SK-N-MC (cell line): ENCODE results near the gene DHFR.
A peak's percentile ranks its signal among the peaks of the same experiment; 100 is the strongest.

Experiments used
- DNase-seq: peaks from one replicate; pipeline ENCODE4 v3.0.0-alpha.2; 2011; ENCODE audit warnings: low read depth, low spot score
- H3K27ac ChIP-seq: fragments of 200-600 bp; sonication (generic); 2 replicates; pipeline ENCODE4 v1.5.1; 2016; ENCODE audit warnings: mixed run types
- H3K36me3 ChIP-seq: fragments of 200-600 bp; sonication (generic); 2 replicates; pipeline ENCODE4 v1.6.1; 2017; ENCODE audit warnings: antibody characterized with exemption, low read length, mixed read lengths; ENCODE audit not compliant: insufficient read depth
- H3K4me3 ChIP-seq: fragments of 200-600 bp; sonication (generic); 2 replicates; pipeline ENCODE4 v1.5.1; 2016
- H3K9ac ChIP-seq: fragments of 200-600 bp; sonication (generic); 2 replicates; pipeline ENCODE4 v1.8.0; 2017; ENCODE audit warnings: mixed run types, mixed read lengths; ENCODE audit not compliant: insufficient read length
- H3K9me3 ChIP-seq: fragments of 200-600 bp; sonication (generic); 2 replicates; pipeline ENCODE4 v1.6.1; 2017; ENCODE audit warnings: low read depth, mild to moderate bottlenecking, antibody characterized with exemption, low read length, moderate library complexity, mixed read lengths
- EZH2 ChIP-seq: fragments of 200-600 bp; sonication (generic); IDR thresholded peaks from one replicate; pipeline ENCODE4 v1.6.1; 2017; ENCODE audit warnings: antibody characterized with exemption
- FOXP2 ChIP-seq: optimal IDR thresholded peaks from 2 replicates; pipeline ENCODE3; 2011; ENCODE audit warnings: mild to moderate bottlenecking, moderate library complexity; ENCODE audit not compliant: insufficient read depth; ENCODE audit errors: extremely low read length, control extremely low read depth
- POLR2AphosphoS5 ChIP-seq: IDR thresholded peaks from 2 replicates; pipeline ENCODE4 v1.6.1; 2012; ENCODE audit warnings: mild to moderate bottlenecking, low read depth, low read length, borderline replicate concordance

The DHFR gene

GRCh38 chr5:80620211-80620610 is 34.6 kb downstream of the DHFR start:
- no peak overlapping the region for H3K4me3 ChIP-seq
- no peaks in the 10 kb centered on the region for H3K9me3 ChIP-seq
- no peak overlapping the region for H3K27ac ChIP-seq
- no peak for DNase-seq
- no peaks in the 10 kb centered on the region; the same call in 1 of the 2 replicates for H3K36me3 ChIP-seq
- H3K9ac ChIP-seq: no peak overlapping the region
- TF ChIP-seq POLR2AphosphoS5: no peak
- no peak for TF ChIP-seq FOXP2
- no peak for TF ChIP-seq EZH2

- peak; percentile 51 for DNase-seq
- H3K27ac ChIP-seq: peak overlapping the region; percentile 56; the same call in 1 of the 2 replicates
- TF ChIP-seq EZH2: no peak
- no peak overlapping the region for H3K4me3 ChIP-seq
- H3K9me3 ChIP-seq: no peaks in the 10 kb centered on the region
- H3K9ac ChIP-seq: no peak overlapping the region
- no peaks in the 10 kb centered on the region; the same call in 1 of the 2 replicates for H3K36me3 ChIP-seq
Observed at GRCh38 chr5:80619086-80619485, 35.7 kb downstream of the DHFR start.

GRCh38 chr5:80618438-80618837 is 36.3 kb downstream of the DHFR start:
- no peak for DNase-seq
- no peak for TF ChIP-seq POLR2AphosphoS5
- no peak for TF ChIP-seq FOXP2
- no peak for TF ChIP-seq EZH2

GRCh38 chr5:80615266-80615914 is 39.4 kb downstream of the DHFR start:
- TF ChIP-seq EZH2 (no peak), FOXP2 (no peak), POLR2AphosphoS5 (no peak)
- DNase-seq: no peak
- no peak overlapping the region for H3K9ac ChIP-seq
- no peaks in the 10 kb centered on the region; the same call in 1 of the 2 replicates for H3K36me3 ChIP-seq
- H3K9me3 ChIP-seq: 0 out of 2 replicates have a peak, but pooled peaks cover 2% of the 10 kb centered on the region
- H3K27ac ChIP-seq: no peak overlapping the region
- no peak overlapping the region for H3K4me3 ChIP-seq

More at GRCh38 chr5:80618438-80618837, 36.3 kb downstream of the DHFR start:
- no peak overlapping the region for H3K9ac ChIP-seq
- no peaks in the 10 kb centered on the region; the same call in 1 of the 2 replicates for H3K36me3 ChIP-seq
- H3K27ac ChIP-seq: 0 out of 2 replicates have a peak overlapping the region, but pooled peaks have one; percentile 56
- no peak overlapping the region for H3K4me3 ChIP-seq
- no peaks in the 10 kb centered on the region for H3K9me3 ChIP-seq

- DNase-seq: no peak
- TF ChIP-seq FOXP2 (no peak), POLR2AphosphoS5 (no peak), EZH2 (no peak)
- Histone ChIP-seq H3K4me3 (no peak overlapping the region), H3K36me3 (no peaks in the 10 kb centered on the region), H3K27ac (no peak overlapping the region), H3K9me3 (0 out of 2 replicates have a peak, but pooled peaks cover 2% of the 10 kb centered on the region), H3K9ac (no peak overlapping the region)
Observed at GRCh38 chr5:80609692-80610091, 45.1 kb downstream of the DHFR start.

GRCh38 chr5:80608731-80609130 is 46.1 kb downstream of the DHFR start:
- no peak for TF ChIP-seq POLR2AphosphoS5
- TF ChIP-seq FOXP2: no peak
- no peak for TF ChIP-seq EZH2
- H3K9ac ChIP-seq: no peak overlapping the region
- no peaks in the 10 kb centered on the region for H3K36me3 ChIP-seq
- H3K4me3 ChIP-seq: no peak overlapping the region
- DNase-seq: no peak
- no peak overlapping the region for H3K27ac ChIP-seq
- H3K9me3 ChIP-seq: 0 out of 2 replicates have a peak, but pooled peaks cover 2% of the 10 kb centered on the region

GRCh38 chr5:80607832-80608231 is 47.0 kb downstream of the DHFR start:
- Histone ChIP-seq H3K9me3 (0 out of 2 replicates have a peak, but pooled peaks cover 2% of the 10 kb centered on the region), H3K27ac (no peak overlapping the region), H3K9ac (no peak overlapping the region), H3K4me3 (no peak overlapping the region), H3K36me3 (no peaks in the 10 kb centered on the region)
- DNase-seq: no peak
- no peak for TF ChIP-seq EZH2
- TF ChIP-seq FOXP2: no peak
- TF ChIP-seq POLR2AphosphoS5: no peak

- no peak for TF ChIP-seq FOXP2
- TF ChIP-seq POLR2AphosphoS5: no peak
- no peak for TF ChIP-seq EZH2
- no peak for DNase-seq
- no peaks in the 10 kb centered on the region for H3K36me3 ChIP-seq
- 0 out of 2 replicates have a peak, but pooled peaks cover 2% of the 10 kb centered on the region for H3K9me3 ChIP-seq
- no peak overlapping the region for H3K4me3 ChIP-seq
- no peak overlapping the region for H3K9ac ChIP-seq
- H3K27ac ChIP-seq: no peak overlapping the region
Observed at GRCh38 chr5:80607343-80607742, 47.4 kb downstream of the DHFR start.

GRCh38 chr5:80600943-80601693 is 53.7 kb downstream of the DHFR start:
- DNase-seq: no peak
- Histone ChIP-seq H3K27ac (no peak overlapping the region), H3K9ac (no peak overlapping the region), H3K9me3 (no peaks in the 10 kb centered on the region), H3K4me3 (no peak overlapping the region), H3K36me3 (no peaks in the 10 kb centered on the region)
- TF ChIP-seq POLR2AphosphoS5: no peak
- no peak for TF ChIP-seq EZH2
- no peak for TF ChIP-seq FOXP2
